ENCODE measurements around the gene MIP.
"Not testable (repeated sequence)": the region's sequence is repeated elsewhere in the genome, so short reads cannot be mapped to it uniquely, and the experiment has no call there.

Gene MIP

DNA sequence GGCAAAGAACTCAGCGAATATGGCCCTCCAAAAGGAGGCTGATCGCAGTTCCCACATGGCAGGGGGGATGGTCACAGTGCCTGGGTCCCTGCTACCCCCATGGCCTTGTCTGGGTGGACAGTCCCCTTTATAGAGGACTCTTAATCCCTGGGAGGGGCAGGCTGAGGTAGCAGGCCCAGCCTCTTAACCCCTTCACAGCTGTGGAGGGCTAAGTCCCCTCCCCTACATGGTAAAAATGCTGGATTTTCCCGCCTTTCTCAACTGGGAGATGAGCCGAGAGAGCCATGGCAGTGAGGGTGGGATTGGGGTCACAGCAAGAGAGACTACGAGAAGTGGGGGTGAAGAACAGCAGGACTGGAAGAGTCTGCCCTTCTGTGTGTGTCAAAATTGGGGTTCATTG is at the start of gene MIP:
MIP (minus strand) TSS at position 101 of the 400 bp plus-strand sequence; CDS start at position 57, 44 bp downstream.
- H3K4me1 Mint-ChIP-seq (ENCODE audit: low read depth) = peaks cover 6% of the 10 kb centered on the region
- H3K9me3 Mint-ChIP-seq = no peaks in the 10 kb centered on the region
- no peaks in the 10 kb centered on the region for H3K36me3 Mint-ChIP-seq (ENCODE audit: low read depth)
- H3K27me3 Mint-ChIP-seq = no peaks in the 10 kb centered on the region
- no peak within 1 kb of the TSS for H3K4me3 Mint-ChIP-seq
- no peak within 1 kb of the TSS for H3K27ac Mint-ChIP-seq
- intact Hi-C loops (cut with micrococcal nuclease) = no loop called here

DNA sequence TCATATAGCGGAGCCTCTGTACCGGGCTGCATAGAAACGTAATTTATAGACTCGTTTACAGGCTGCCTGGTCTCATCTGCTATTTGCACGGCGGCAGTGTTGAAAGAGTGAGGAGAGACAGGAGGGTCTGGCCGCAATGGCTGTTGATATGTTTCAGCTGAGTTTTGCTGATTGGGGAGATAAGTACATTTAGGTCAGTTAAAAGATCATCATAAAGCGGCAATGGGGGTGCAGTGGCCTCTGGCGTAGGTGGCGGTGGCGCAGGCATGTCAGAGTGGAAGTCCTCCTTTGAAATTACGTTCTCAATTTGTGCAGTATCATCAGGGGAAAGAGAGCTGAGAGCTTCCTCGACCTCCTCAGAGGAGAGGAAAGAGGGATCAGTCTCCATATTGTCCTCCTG is 45.4 kb upstream of the MIP start:
- H3K4me1 Mint-ChIP-seq (ENCODE audit: low read depth); H3K36me3 Mint-ChIP-seq (ENCODE audit: low read depth); H3K4me3 Mint-ChIP-seq; H3K9me3 Mint-ChIP-seq; H3K27ac Mint-ChIP-seq; intact Hi-C loops (cut with micrococcal nuclease): not testable (repeated sequence)
- H3K27me3 Mint-ChIP-seq = peaks cover 33% of the 10 kb centered on the region

DNA sequence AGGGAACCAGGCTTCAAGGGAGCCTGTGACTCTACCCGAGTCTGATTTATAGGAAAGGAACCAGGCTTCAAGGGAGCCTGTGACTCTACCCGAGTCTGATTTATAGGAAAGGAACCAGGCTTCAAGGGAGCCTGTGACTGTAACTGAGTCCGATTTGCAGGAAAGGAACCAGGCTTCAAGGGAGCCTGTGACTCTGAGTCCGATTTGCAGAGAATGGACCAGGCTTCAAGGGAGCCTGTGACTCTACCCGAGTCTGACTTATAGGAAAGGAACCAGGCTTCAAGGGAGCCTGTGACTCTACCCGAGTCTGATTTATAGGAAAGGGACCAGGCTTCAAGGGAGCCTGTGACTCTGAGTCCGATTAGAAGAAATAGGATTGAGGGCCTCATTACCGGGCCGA is 45.0 kb upstream of the MIP start:
- H3K9me3 Mint-ChIP-seq; H3K4me1 Mint-ChIP-seq (ENCODE audit: low read depth); H3K27ac Mint-ChIP-seq; H3K4me3 Mint-ChIP-seq; H3K36me3 Mint-ChIP-seq (ENCODE audit: low read depth); intact Hi-C loops (cut with micrococcal nuclease): not testable (repeated sequence)
- peaks cover 33% of the 10 kb centered on the region for H3K27me3 Mint-ChIP-seq

DNA sequence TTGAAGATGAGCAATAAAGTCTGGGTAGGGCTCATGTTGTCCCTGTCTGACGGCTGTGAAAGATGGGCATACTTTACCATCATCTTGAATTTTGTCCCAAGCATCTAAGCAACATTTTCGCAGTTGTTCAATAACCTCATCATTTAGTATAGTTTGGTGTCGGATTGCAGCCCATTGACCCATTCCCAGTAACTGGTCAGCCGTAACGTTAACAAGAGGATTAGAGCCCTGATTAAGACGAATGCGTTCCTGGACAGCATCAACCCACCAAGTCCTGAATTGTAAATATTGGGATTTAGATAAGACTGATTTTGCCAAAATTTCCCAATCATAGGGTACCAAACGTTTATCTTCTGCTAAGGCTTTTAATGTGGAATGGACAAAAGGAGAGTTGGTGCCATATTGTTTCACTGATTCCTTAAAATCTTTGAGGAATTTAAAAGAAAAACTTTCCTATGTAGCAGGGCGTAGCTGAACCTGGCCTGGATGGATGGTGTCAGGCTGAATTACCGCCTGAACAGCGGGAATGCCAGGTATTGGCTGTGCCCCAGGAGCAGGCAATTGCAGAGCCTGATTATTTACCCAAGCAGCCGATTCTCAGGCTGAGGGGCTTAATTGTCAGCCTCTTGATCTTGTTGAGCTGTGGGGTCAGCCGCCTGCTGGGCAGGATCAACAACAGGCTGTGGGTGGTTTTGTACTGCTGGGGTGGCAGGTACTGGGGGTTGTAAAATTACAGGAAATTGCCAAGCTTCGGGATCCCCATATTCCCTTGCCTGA is 43.9 kb upstream of the MIP start:
- H3K36me3 Mint-ChIP-seq (ENCODE audit: low read depth); H3K4me1 Mint-ChIP-seq (ENCODE audit: low read depth); H3K9me3 Mint-ChIP-seq; H3K4me3 Mint-ChIP-seq; intact Hi-C loops (cut with micrococcal nuclease); H3K27ac Mint-ChIP-seq: not testable (repeated sequence)
- peaks cover 33% of the 10 kb centered on the region for H3K27me3 Mint-ChIP-seq

GRCh38 chr12:56496704-56497103 is 42.2 kb upstream of the MIP start:
- peak overlapping the region; percentile 26 for H3K4me3 Mint-ChIP-seq
- not testable (repeated sequence) for H3K4me1 Mint-ChIP-seq (ENCODE audit: low read depth)

DNA sequence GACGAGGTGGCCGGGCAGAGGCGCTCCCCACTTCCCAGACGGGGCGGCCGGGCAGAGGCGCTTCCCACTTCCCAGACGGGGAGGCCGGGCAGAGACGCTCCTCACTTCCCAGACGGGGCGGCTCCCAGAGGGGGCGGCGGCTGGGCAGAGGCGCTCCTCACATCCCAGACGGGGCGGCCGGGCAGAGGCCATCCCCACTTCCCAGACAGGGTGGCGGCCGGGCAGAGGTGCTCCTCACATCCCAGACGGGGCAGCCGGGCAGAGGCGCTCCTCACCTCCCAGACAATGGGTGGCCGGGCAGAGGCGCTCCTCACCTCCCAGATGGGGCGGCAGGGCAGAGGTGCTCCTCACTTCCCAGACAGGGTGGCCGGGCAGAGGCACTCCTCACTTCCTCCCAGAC is 40.0 kb upstream of the MIP start:
- H3K4me3 Mint-ChIP-seq; H3K9me3 Mint-ChIP-seq; intact Hi-C loops (cut with micrococcal nuclease); H3K4me1 Mint-ChIP-seq (ENCODE audit: low read depth); H3K27ac Mint-ChIP-seq; H3K36me3 Mint-ChIP-seq (ENCODE audit: low read depth): not testable (repeated sequence)
- peaks cover 46% of the 10 kb centered on the region for H3K27me3 Mint-ChIP-seq

More at GRCh38 chr12:56496704-56497103, 42.2 kb upstream of the MIP start:
- H3K27ac Mint-ChIP-seq; H3K9me3 Mint-ChIP-seq; intact Hi-C loops (cut with micrococcal nuclease); H3K36me3 Mint-ChIP-seq (ENCODE audit: low read depth): not testable (repeated sequence)
- peaks cover 38% of the 10 kb centered on the region for H3K27me3 Mint-ChIP-seq

GRCh38 chr12:56494106-56494415 is 39.6 kb upstream of the MIP start:
- H3K4me1 Mint-ChIP-seq (ENCODE audit: low read depth); H3K27ac Mint-ChIP-seq; H3K36me3 Mint-ChIP-seq (ENCODE audit: low read depth); H3K4me3 Mint-ChIP-seq; intact Hi-C loops (cut with micrococcal nuclease); H3K9me3 Mint-ChIP-seq: not testable (repeated sequence)
- peaks cover 50% of the 10 kb centered on the region for H3K27me3 Mint-ChIP-seq

DNA sequence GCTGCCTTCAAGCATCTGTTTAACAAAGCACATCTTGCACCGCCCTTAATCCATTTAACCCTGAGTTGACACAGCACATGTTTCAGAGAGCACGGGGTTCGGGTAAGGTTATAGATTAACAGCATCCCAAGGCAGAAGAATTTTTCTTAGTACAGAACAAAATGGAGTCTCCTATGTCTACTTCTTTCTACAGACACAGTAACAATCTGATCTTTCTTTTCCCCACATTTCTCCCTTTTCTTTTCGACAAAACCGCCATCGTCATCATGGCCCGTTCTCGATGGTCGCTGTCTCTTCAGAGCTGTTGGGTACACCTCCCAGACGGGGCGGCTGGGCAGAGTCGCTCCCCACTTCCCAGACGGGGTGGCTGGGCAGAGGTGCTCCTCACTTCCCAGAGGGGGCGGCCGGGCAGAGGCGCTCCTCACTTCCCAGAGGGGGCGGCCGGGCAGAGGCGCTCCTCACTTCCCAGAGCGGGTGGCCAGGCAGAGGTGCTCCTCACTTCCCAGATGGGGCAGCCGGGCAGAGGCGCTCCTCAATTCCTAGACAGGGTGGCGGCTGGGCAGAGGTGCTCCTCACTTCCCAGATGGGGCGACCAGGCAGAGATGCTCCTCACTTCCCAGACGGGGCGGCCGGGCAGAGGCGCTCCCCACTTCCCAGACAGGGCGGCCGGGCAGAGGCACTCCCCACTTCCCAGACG is 39.1 kb upstream of the MIP start:
- H3K4me3 Mint-ChIP-seq; H3K4me1 Mint-ChIP-seq (ENCODE audit: low read depth); intact Hi-C loops (cut with micrococcal nuclease); H3K27ac Mint-ChIP-seq; H3K9me3 Mint-ChIP-seq; H3K36me3 Mint-ChIP-seq (ENCODE audit: low read depth): not testable (repeated sequence)
- H3K27me3 Mint-ChIP-seq = peaks cover 50% of the 10 kb centered on the region

DNA sequence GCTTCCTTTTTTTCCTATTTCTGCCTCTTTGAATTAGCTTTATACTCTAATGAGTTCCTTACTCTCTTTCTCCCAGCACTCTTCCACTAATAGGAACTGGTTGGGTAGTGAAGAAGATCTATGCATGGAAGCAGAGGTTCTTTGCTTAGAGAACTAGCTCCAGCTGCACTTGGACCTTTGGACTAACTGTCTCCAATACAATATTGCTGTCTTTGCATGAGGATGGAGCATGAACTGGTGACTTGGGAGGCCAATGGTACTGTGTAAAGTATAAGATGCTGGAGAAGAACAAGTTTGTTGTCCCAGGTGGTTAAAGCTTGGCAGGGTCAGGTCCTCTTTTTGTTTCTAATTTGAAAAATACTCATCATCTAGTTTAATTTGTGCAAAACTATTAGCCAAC is 35.9 kb upstream of the MIP start:
- H3K36me3 Mint-ChIP-seq (ENCODE audit: low read depth) = peaks cover 6% of the 10 kb centered on the region
- H3K4me3 Mint-ChIP-seq = no peak overlapping the region
- H3K27me3 Mint-ChIP-seq = peaks cover 64% of the 10 kb centered on the region
- no peak overlapping the region for H3K27ac Mint-ChIP-seq
- intact Hi-C loops (cut with micrococcal nuclease) = no loop called here
- no peaks in the 10 kb centered on the region for H3K9me3 Mint-ChIP-seq
- H3K4me1 Mint-ChIP-seq (ENCODE audit: low read depth) = peaks cover 24% of the 10 kb centered on the region

- no peak within 1 kb of the TSS for H3K27ac Mint-ChIP-seq
- intact Hi-C loops (cut with micrococcal nuclease) = no loop called here
- peaks cover 24% of the 10 kb centered on the region for H3K4me1 Mint-ChIP-seq (ENCODE audit: low read depth)
- H3K27me3 Mint-ChIP-seq = peaks cover 60% of the 10 kb centered on the region
- H3K36me3 Mint-ChIP-seq (ENCODE audit: low read depth) = peaks cover 6% of the 10 kb centered on the region
- H3K4me3 Mint-ChIP-seq = peak within 1 kb of the TSS; percentile 81
- no peaks in the 10 kb centered on the region for H3K9me3 Mint-ChIP-seq
These were observed 33.8 kb upstream of the MIP start, which contains the start of gene GLS2 for GRCh38 chr12:56488041-56488955. Gene GLS2, minus strand, starts transcription at chr12:56488161. Its CDS starts 43 bp downstream, at chr12:56488118.

- H3K27ac Mint-ChIP-seq = no peak overlapping the region
- peaks cover 6% of the 10 kb centered on the region for H3K36me3 Mint-ChIP-seq (ENCODE audit: low read depth)
- no peaks in the 10 kb centered on the region for H3K9me3 Mint-ChIP-seq
- peak overlapping the region; percentile 81 for H3K4me3 Mint-ChIP-seq
- intact Hi-C loops (cut with micrococcal nuclease) = no loop called here
- H3K27me3 Mint-ChIP-seq = peaks cover 60% of the 10 kb centered on the region
- H3K4me1 Mint-ChIP-seq (ENCODE audit: low read depth) = peaks cover 24% of the 10 kb centered on the region
These were observed 33.1 kb upstream of the MIP start for GRCh38 chr12:56487448-56488040.

- no peak overlapping the region for H3K27ac Mint-ChIP-seq
- intact Hi-C loops (cut with micrococcal nuclease) = no loop called here
- no peak overlapping the region for H3K4me3 Mint-ChIP-seq
These were observed 32.2 kb upstream of the MIP start for GRCh38 chr12:56486694-56487093.

GRCh38 chr12:56484566-56484965 is 30.1 kb upstream of the MIP start:
- Mint-ChIP-seq H3K4me1 (ENCODE audit: low read depth) (peaks cover 31% of the 10 kb centered on the region), H3K36me3 (ENCODE audit: low read depth) (peaks cover 6% of the 10 kb centered on the region), H3K4me3 (no peak overlapping the region), H3K27ac (no peak overlapping the region), H3K27me3 (peaks cover 37% of the 10 kb centered on the region), H3K9me3 (no peaks in the 10 kb centered on the region)
- intact Hi-C loops (cut with micrococcal nuclease) = no loop called here

More at GRCh38 chr12:56486694-56487093, 32.2 kb upstream of the MIP start:
- peaks cover 24% of the 10 kb centered on the region for H3K4me1 Mint-ChIP-seq (ENCODE audit: low read depth)
- peaks cover 6% of the 10 kb centered on the region for H3K36me3 Mint-ChIP-seq (ENCODE audit: low read depth)
- H3K9me3 Mint-ChIP-seq = no peaks in the 10 kb centered on the region
- H3K27me3 Mint-ChIP-seq = peaks cover 55% of the 10 kb centered on the region

DNA sequence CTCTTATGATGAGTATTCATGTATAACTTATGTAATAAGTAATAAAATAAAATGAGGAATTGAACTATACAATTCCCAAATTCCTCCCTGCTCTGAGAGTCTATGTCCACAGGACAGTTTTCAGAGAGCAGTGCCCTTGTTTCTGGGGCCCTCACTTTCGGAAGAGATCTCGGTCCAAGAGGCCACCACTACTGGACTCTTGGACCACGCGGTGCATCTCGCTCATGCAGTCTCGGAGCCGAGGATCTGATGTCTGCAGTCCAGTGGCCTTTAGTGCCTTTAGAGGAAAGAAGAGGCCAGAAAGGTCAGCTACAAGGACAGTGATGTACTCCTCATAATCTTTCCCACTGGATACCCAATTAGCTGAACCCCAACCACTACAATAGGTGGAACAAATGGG is 25.2 kb upstream of the MIP start:
- Mint-ChIP-seq H3K27me3 (no peaks in the 10 kb centered on the region), H3K27ac (no peak overlapping the region), H3K4me3 (no peak overlapping the region), H3K9me3 (no peaks in the 10 kb centered on the region), H3K36me3 (ENCODE audit: low read depth) (no peaks in the 10 kb centered on the region), H3K4me1 (ENCODE audit: low read depth) (peaks cover 7% of the 10 kb centered on the region)
- intact Hi-C loops (cut with micrococcal nuclease) = no loop called here
